Glutamatergic neuron (in vitro differentiated cells): Measurements from ENCODE around the gene AK8. TPM values are rescaled to one million over a fixed set of nuclear protein-coding genes. Genes with fewer than 3 reads are reported as not detected.
A peak's percentile ranks its signal among the peaks of the same experiment; 100 is the strongest.

Experiments used
- DNase-seq: peaks from one replicate; pipeline ENCODE4 v3.0.0; 2022
- H3K27ac Mint-ChIP-seq: one replicate; pipeline ENCODE4 v1.8.0; 2020; ENCODE audit warnings: mild to moderate bottlenecking, mixed read lengths, inconsistent platforms; ENCODE audit not compliant: unreplicated experiment
- H3K27me3 Mint-ChIP-seq: one replicate; pipeline ENCODE4 v1.8.0; 2020; ENCODE audit warnings: mild to moderate bottlenecking, moderate library complexity, mixed read lengths, inconsistent platforms; ENCODE audit not compliant: unreplicated experiment
- H3K36me3 Mint-ChIP-seq: one replicate; pipeline ENCODE4 v1.8.0; 2020; ENCODE audit warnings: mild to moderate bottlenecking, mixed read lengths, inconsistent platforms; ENCODE audit not compliant: unreplicated experiment
- H3K4me1 Mint-ChIP-seq: one replicate; pipeline ENCODE4 v1.8.0; 2020; ENCODE audit warnings: mild to moderate bottlenecking, low read depth, mixed read lengths, inconsistent platforms; ENCODE audit not compliant: unreplicated experiment
- H3K4me3 Mint-ChIP-seq: one replicate; pipeline ENCODE4 v1.8.0; 2020; ENCODE audit warnings: mild to moderate bottlenecking, mixed read lengths, inconsistent platforms; ENCODE audit not compliant: unreplicated experiment
- H3K9me3 Mint-ChIP-seq: one replicate; pipeline ENCODE4 v1.8.0; 2020; ENCODE audit warnings: mild to moderate bottlenecking, moderate library complexity, mixed read lengths, inconsistent platforms; ENCODE audit not compliant: unreplicated experiment
- total RNA-seq: library from RNA; stranded (reverse); fragmentation: NEBNext Ultra II Directional; extraction: Animal tissue kit (Norgen Biotek cat#: 25700); gene quantifications from one replicate; pipeline ENCODE4 v1.2.1, GENCODE V29; 2021; ENCODE audit not compliant: unreplicated experiment
- TF ChIP-seq, protein P1 (sequence below): fragments of 200-600 bp; sonication (generic); IDR thresholded peaks from one replicate; pipeline ENCODE4 v1.5.0; 2021; ENCODE audit not compliant: partially characterized antibody, unreplicated experiment

Gene AK8
- total RNA-seq, 1 donor from 2014 or later: 0.44 TPM

DNA sequence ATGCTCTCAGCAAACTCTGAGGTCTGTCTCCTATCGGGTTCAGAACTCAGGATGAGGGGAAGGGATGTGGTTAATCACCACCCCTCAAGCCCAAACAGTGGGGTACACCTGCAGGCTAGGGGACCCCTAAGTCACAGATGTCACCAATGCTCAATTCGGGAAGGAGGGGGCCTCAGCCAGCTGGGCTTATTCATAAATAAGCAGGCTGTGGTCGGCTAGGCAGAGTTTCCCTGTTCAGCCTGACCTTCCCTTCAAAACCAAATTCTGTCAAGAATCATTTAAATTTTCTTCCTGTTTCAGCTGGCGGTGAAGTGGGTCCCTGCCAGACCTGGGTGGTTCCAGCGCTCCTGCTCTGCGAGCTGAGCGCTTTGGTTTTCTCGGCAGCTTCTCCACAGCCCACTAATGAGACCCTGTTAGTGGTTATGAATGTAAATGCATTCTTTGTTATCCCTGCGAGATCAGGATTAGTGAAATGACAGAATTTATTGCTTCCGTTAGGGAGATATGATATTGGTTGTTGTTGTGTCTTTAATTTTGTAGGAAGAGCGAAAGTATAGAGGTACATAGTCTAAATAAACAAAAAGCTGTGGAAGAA is 68.3 kb downstream of the AK8 start:
- Mint-ChIP-seq H3K27me3 (peaks cover 5% of the 10 kb centered on the region), H3K27ac (no peak overlapping the region), H3K4me3 (no peak overlapping the region), H3K36me3 (no peaks in the 10 kb centered on the region), H3K9me3 (no peaks in the 10 kb centered on the region), H3K4me1 (peaks cover 23% of the 10 kb centered on the region)
- TF ChIP-seq, protein P1, sequence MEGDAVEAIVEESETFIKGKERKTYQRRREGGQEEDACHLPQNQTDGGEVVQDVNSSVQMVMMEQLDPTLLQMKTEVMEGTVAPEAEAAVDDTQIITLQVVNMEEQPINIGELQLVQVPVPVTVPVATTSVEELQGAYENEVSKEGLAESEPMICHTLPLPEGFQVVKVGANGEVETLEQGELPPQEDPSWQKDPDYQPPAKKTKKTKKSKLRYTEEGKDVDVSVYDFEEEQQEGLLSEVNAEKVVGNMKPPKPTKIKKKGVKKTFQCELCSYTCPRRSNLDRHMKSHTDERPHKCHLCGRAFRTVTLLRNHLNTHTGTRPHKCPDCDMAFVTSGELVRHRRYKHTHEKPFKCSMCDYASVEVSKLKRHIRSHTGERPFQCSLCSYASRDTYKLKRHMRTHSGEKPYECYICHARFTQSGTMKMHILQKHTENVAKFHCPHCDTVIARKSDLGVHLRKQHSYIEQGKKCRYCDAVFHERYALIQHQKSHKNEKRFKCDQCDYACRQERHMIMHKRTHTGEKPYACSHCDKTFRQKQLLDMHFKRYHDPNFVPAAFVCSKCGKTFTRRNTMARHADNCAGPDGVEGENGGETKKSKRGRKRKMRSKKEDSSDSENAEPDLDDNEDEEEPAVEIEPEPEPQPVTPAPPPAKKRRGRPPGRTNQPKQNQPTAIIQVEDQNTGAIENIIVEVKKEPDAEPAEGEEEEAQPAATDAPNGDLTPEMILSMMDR: no peak
- DNase-seq: no peak

DNA sequence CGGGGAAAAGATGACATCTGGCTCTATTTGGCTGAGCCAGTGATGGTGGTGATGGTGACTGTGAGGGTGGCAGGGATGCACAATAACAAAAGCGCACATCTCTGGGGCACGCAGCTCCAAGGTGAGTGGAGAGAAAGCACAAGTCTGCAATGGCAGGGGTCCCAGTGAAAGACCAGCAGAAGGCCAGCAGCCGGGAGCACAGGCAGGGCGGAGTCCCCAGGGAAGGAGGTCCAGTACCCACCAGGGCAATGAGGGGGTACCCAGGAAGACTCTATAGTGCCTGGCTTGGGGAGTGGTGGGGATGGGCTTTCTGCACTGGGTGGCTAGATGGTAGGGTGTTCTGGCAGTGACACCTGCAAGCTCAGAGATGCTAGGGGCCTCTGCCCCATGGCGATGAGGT is 69.4 kb downstream of the AK8 start:
- H3K9me3 Mint-ChIP-seq: no peaks in the 10 kb centered on the region
- peak overlapping the region; percentile 59 for H3K4me3 Mint-ChIP-seq
- H3K4me1 Mint-ChIP-seq: peaks cover 24% of the 10 kb centered on the region
- DNase-seq: no peak
- no peak overlapping the region for H3K27ac Mint-ChIP-seq
- no peaks in the 10 kb centered on the region for H3K36me3 Mint-ChIP-seq
- TF ChIP-seq, protein P1: no peak
- peaks cover 7% of the 10 kb centered on the region for H3K27me3 Mint-ChIP-seq

DNA sequence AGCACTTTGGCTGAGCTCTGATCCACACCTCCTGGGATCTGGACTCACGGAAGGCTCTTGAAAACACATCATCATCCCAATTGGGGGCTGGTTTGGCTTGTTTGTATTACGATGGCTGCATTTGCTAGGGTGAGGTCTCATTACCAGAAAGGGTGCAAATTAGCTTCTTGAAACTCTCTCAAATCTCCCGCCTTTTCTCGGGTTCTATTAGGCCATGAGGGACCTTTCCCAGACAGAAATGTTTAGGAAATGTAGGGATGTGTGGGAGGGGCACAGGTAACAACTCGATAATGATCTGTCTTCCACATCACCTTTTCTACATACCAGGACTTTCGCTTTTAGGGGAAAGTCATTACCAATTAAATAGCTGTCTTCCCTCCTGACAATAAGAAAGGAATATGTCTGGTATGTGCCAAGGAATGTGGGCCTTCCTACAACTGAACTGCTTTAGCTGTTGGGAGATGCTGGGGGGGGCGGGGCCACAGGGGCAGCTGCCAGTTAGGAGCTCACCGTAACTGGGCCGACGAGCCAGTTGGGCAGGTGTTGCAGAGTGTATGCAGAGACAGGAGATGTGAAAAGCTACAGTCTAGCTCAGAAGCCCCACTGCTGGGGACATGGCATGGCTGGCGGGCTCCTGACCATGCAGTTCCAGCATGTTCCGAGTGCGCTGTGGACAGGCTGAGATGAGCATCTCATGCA is 71.2 kb downstream of the AK8 start:
- TF ChIP-seq, protein P1: no peak
- peak overlapping the region; percentile 53 for H3K27ac Mint-ChIP-seq
- H3K9me3 Mint-ChIP-seq: no peaks in the 10 kb centered on the region
- H3K4me1 Mint-ChIP-seq: peaks cover 24% of the 10 kb centered on the region
- no peak for DNase-seq
- peaks cover 11% of the 10 kb centered on the region for H3K27me3 Mint-ChIP-seq
- H3K36me3 Mint-ChIP-seq: no peaks in the 10 kb centered on the region
- H3K4me3 Mint-ChIP-seq: peak overlapping the region; percentile 46

DNA sequence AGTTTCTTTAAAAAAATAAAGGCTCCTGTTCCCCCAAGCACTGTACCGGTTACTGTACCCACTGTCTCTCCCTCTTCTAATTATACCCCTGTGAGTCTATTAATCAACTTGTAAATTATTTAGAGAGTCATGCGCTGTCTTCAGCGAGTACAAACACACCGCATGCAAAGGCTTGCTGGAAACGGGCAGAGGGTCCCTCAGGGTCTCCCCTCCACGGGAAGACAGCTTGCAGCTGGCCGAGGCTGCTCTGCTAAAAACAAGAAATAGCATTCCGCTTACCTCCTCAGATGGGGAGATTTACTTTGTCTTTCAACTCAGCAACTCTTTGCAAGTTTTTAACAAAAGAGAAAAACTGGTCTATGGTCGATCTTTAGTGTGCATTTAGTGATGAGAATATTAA is 71.8 kb downstream of the AK8 start:
- no peak for DNase-seq
- Mint-ChIP-seq H3K4me1 (peaks cover 24% of the 10 kb centered on the region), H3K27me3 (peaks cover 11% of the 10 kb centered on the region), H3K9me3 (no peaks in the 10 kb centered on the region), H3K4me3 (peak overlapping the region; percentile 46), H3K36me3 (no peaks in the 10 kb centered on the region), H3K27ac (peak overlapping the region; percentile 53)
- TF ChIP-seq, protein P1: no peak
